Measurements from ENCODE around the gene UBAP1.

DNA sequence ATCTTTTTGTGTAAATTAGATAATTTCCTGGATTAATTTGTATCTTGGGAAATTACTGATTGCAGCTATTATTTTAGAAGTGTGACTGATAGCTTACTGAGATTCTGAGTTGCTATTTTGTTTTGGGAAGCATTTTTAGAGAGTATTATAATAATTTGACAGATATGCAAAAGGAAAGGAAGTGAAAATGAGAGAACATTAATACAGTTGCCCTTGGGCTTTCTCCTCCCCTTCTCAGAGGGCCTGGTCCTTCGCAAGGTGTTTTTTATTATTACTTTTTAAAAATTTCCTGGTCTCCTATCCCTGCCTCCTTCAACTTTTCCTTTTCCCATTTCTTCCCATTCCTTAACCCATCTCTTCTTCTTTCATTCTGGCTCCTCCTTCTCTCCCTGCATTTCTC, 32.6 kb downstream of the UBAP1 start:
- TF ChIP-seq MAZ (IDR thresholded peaks at IDR 0.05; ENCODE audit: borderline replicate concordance, low read depth, low read length), result no peak
- no peak for TF ChIP-seq BHLHE40 (IDR thresholded peaks at IDR 0.05; ENCODE audit: low read depth, low read length)
- TF ChIP-seq POLR2A (IDR thresholded peaks at IDR 0.05; ENCODE audit: low read depth, low read length), result no peak
- TF ChIP-seq, protein P1, sequence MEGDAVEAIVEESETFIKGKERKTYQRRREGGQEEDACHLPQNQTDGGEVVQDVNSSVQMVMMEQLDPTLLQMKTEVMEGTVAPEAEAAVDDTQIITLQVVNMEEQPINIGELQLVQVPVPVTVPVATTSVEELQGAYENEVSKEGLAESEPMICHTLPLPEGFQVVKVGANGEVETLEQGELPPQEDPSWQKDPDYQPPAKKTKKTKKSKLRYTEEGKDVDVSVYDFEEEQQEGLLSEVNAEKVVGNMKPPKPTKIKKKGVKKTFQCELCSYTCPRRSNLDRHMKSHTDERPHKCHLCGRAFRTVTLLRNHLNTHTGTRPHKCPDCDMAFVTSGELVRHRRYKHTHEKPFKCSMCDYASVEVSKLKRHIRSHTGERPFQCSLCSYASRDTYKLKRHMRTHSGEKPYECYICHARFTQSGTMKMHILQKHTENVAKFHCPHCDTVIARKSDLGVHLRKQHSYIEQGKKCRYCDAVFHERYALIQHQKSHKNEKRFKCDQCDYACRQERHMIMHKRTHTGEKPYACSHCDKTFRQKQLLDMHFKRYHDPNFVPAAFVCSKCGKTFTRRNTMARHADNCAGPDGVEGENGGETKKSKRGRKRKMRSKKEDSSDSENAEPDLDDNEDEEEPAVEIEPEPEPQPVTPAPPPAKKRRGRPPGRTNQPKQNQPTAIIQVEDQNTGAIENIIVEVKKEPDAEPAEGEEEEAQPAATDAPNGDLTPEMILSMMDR (conservative IDR thresholded peaks at IDR 0.05; ENCODE audit: low read depth, low read length), result no peak
- TF ChIP-seq RAD21 (IDR thresholded peaks at IDR 0.05; ENCODE audit: low read length), result no peak
- no peak for TF ChIP-seq MAFK (IDR thresholded peaks at IDR 0.05; ENCODE audit: low read depth, low read length)
- no peak for TF ChIP-seq USF2 (IDR thresholded peaks at IDR 0.05; ENCODE audit: low read depth, low read length)

Measured in IMR-90 (cell line).